ENCODE results near the gene STARD3. TPM values are rescaled to one million over a fixed set of nuclear protein-coding genes. Genes with fewer than 3 reads are reported as not detected.
A peak's percentile ranks its signal among the peaks of the same experiment; 100 is the strongest.

STARD3 gene
- total and polyA plus RNA-seq, 2 of the 13 experiments (the other 11 are each of a cell fraction or from before 2014, with no cell fraction given) = 34.6 to 100 TPM

- TF ChIP-seq, protein P1, sequence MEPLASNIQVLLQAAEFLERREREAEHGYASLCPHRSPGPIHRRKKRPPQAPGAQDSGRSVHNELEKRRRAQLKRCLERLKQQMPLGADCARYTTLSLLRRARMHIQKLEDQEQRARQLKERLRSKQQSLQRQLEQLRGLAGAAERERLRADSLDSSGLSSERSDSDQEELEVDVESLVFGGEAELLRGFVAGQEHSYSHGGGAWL (CRISPR knock-in tag; IDR thresholded peaks at IDR 0.05) = no peak
- TF ChIP-seq, protein P2, sequence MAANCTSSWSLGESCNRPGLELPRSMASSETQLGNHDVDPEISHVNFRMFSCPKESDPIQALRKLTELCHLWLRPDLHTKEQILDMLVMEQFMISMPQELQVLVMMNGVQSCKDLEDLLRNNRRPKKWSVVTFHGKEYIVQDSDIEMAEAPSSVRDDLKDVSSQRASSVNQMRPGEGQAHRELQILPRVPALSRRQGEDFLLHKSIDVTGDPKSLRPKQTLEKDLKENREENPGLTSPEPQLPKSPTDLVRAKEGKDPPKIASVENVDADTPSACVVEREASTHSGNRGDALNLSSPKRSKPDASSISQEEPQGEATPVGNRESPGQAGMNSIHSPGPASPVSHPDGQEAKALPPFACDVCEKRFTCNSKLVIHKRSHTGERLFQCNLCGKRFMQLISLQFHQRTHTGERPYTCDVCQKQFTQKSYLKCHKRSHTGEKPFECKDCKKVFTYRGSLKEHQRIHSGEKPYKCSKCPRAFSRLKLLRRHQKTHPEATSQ (CRISPR knock-in tag; IDR thresholded peaks at IDR 0.05; ENCODE audit: borderline replicate concordance) = no peak
- no peak for TF ChIP-seq BRCA1 (CRISPR knock-in tag; IDR thresholded peaks at IDR 0.05)
These were observed 16.9 kb downstream of the STARD3 start (continued) for GRCh38 chr17:39653662-39654331.

DNA sequence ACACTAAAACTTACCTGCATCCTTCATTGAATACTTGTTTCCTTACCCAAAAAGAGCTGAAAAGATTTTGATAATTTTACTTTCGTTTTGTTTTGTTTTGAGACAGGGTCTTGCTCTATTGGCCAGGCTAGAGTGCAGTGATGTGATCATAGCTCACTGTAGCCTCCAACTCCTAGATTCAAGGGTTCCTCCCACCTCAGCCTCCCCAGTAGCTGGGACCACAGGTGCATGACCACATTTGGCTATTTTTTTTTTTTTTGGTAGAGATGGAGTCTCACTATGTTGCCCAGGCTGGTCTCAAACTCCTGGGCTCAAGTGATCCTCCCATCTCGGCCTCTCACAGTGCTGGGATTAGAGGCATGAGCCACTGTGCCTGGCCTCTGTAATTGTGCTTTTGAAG lies 18.2 kb downstream of the STARD3 start:
- in situ Hi-C loops (cut with HindIII; ENCODE audit: extremely low pct_ligation_motif_present, low pct_unique_long_range_greater_than_20kb) = no loop called here
- intact Hi-C loops (cut with micrococcal nuclease; ENCODE audit: unreplicated experiment) = no loop called here
- no peak overlapping the region for H3K4me2 ChIP-seq (ENCODE audit: low read depth, low read length)
- H3K4me3 ChIP-seq (replicated peaks in 1 of 3; ENCODE audit: insufficient read depth in 1 of 3, low read depth in 2 of 3, low read length in 3 of 3) = no peak overlapping the region
- BruUV-seq (replicated peaks) = no TSS peak
- ChIA-PET POLR2A (interaction anchor here (2.5 kb wide), 1 partner anchor 45 kb away, joined by 8 read pairs; the partner anchor contains the start of gene ERBB2), CTCF (ENCODE audit: low intra/inter-chr PET ratio, low total read pairs) (interaction anchor here (4.0 kb wide), 1 partner anchor 32 kb away, joined by 71 read pairs; no protein-coding TSS in a partner anchor)
- DNase-seq (ENCODE audit: low spot score) (no peak), FAIRE-seq (no peak), ATAC-seq (no peak)
- H3K79me2 ChIP-seq (ENCODE audit: insufficient read depth, low read length) = no peaks in the 10 kb centered on the region
- H2AFZ ChIP-seq (ENCODE audit: low read length) = no peak overlapping the region
- H3K27ac ChIP-seq (ENCODE audit: extremely low read length, insufficient read depth, low read length) = no peak overlapping the region
- H3K36me3 ChIP-seq (replicated peaks in 1 of 2; ENCODE audit: control insufficient read depth in 1 of 2, insufficient read depth in 2 of 2, low read length in 2 of 2) = peaks cover 17 to 25% of the 10 kb centered on the region in 2 experiments; a peak in 4 of 5 replicates
- no peak overlapping the region for H3K9ac ChIP-seq (ENCODE audit: insufficient read depth, low read depth, low read length)
- H3K9me3 ChIP-seq (ENCODE audit: low read length) = no peaks in the 10 kb centered on the region
- H4K20me1 ChIP-seq (ENCODE audit: insufficient read depth, low read length) = peaks cover 4% of the 10 kb centered on the region; the same call in 1 of the 2 replicates
- peaks cover 31% of the 10 kb centered on the region for H3K4me1 ChIP-seq (ENCODE audit: insufficient read depth, low read length)
- H3K27me3 ChIP-seq (ENCODE audit: control insufficient read depth in 1 of 2, insufficient read depth in 2 of 2, low read length in 2 of 2) = no peaks in the 10 kb centered on the region
- TF ChIP-seq ZNF121 (CRISPR knock-in tag; IDR thresholded peaks at IDR 0.05) = peak; percentile 54; the same call in 1 of the 2 replicates
- TF ChIP-seq ZNF564 (CRISPR knock-in tag; IDR thresholded peaks at IDR 0.05) = no peak
- no peak for TF ChIP-seq ZNF598 (CRISPR knock-in tag; IDR thresholded peaks at IDR 0.05; ENCODE audit: borderline replicate concordance)
- 78% methylated on average over 2 of the region's 2 CpGs for WGBS (ENCODE audit: low lambda C conversion rate)

All from HepG2 (cell line).